Measurements from ENCODE around the gene TFDP1.
"Not testable (repeated sequence)": the region's sequence is repeated elsewhere in the genome, so short reads cannot be mapped to it uniquely, and the experiment has no call there.

TFDP1 gene

DNA sequence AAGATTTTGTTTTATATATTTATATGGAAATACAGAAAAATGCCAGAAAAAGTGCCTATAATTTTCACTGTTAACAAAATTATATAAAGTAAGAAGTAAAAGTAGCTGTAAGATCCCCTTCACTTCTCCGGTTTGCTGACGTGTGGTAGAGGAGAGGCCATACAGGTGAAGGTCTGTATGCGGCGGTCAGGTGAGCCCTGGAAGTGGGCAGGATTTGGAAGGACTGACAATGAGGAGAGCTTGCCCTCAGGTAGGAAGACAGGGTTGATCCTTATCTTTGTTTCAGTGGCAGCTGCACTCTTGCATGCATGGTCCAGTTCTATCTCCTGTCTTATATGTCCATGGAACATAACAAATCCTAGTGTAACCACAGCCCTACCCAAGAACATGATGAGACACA, 16.9 kb upstream of the TFDP1 start:
- no peak for DNase-seq (ENCODE audit: low read depth)

DNA sequence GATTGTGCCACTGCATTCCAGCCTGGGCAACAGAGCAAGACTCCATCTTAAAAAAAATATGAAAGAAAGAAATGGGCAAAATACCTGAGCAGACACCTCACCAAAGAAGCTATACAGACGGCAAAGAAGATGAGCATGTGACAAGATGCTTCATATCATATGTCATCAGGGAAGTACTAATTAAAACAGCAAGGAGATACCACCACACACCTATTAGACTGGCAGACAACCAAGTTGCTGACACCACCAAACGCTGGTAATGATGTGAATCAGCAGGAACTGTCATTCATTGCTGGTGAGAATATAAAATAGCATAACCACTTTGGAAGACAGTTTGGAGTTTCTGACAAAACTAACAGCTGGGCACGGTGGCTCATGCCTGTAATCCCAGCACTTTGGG, 11.5 kb upstream of the TFDP1 start:
- DNase-seq (ENCODE audit: low read depth): no peak

DNA sequence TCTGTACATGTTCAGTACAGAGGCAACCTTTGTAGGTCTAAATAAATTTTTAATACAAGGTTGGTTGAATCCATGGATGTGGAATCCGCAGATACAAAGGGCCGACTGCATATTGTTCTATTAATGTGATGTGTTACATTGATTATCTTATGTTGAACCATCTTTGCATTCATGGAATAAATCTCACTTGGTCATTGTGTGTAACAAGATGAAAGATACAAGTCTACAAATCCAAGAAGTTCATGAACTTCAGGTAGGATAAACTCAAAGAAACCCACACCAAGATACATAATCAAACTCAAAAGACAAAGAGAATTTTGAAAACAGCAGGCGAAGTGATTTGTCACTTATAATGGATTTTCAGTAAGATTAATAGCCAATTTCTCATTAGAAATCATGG, 8.0 kb upstream of the TFDP1 start:
- no peak for DNase-seq (ENCODE audit: low read depth)

DNA sequence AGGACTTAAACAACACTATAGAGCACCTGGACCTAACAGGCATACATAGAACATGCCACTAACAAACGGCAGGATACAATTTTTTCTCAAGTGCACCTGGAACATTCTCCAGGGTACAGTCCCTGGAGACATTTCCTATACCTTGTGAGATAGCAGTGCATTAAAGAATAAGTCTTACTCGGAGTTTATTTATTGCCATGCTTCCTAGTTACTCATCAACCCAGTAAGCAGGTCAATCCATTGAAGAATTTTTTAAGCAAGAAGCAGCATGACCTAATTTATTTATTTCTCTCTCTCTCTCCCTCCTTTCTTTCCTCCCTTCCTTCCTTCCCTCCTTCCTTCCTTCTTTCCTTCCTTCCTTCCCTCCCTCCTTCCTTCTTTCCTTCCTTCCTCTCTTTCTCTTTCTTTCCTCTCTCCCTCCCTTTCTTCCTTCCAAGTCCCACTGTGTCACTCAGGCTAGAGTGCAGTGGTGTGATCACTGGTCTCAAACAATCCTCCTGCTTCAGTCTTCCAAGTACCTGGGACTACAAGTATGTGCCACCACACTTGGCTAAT, 6.6 kb upstream of the TFDP1 start:
- no peak for DNase-seq (ENCODE audit: low read depth)

DNA sequence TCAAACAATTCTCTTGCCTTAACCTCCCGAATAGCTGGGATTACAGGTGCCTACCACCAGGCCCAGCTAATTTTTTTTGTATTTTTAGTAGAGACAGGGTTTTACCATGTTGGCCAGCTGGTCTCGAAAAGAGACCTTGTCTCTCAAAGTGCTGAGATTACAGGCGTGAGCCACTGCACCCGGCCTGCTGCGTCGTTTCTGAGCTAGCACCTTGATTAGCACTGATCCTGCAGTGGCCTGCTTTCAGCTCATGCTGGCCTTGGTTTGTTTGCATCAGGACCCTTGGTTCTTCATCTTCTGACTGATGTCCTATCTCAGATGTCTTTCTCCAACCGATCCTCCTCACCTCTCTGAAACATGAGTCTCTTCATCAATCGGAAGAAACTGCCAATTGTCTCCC, 4.9 kb upstream of the TFDP1 start:
- no peak for DNase-seq (ENCODE audit: low read depth)

DNA sequence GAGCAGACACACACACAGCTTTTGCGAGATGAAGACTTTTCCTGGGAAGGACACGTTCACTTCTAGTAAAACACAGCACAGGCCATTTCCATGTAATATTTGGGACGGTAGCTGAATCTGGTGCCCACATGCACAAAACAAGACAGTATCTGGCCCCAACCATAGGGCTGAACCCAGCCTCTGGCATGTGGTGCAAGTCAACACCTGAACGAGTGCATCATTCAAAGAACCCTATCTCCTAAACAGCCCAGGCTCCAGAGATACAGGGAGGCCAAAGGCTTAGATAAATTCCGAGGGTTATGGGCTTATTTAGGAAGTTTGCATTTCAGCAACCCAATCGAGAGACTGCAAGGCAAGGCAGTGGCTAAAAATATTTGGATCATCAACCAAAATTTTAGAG, 2.7 kb upstream of the TFDP1 start:
- DNase-seq (ENCODE audit: low read depth): no peak

DNA sequence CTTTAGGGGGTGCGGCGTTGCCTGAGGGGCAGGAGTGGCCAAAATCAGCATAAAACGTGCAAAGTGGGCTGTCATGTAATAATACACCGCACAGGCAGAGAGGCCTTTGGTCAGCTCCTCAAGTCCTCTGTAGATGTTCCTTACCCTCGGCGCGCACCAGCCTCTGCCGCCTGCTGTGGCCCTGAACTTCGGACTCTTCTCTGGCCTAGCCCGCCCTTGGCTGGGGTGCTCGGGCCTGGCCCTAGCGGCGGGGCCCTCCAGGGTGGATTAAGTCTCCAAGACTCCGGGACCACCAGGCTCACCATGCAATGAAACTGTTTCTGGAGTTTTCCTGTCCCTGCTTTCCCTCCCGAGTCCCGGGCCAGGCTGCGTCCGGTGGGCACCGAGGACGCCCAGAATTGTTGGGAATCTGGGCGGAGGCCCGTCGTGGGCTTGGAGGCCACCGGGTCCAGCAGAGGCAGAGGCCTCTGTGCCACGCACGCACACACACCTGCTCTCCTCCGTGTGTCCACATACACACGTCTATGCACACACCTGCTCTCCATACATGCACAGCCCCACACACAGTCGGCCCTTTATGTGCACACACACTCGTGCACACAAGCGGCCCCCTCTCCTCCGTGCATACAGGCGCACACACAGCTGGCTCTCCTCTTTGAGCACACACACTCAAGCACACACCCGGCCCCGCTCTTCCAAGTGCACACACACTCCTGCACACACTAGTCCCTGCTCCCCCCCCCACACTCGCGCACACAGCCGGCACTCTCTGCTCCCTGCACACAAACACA, 1.5 kb upstream of the TFDP1 start:
- no peak for DNase-seq (ENCODE audit: low read depth)

DNA sequence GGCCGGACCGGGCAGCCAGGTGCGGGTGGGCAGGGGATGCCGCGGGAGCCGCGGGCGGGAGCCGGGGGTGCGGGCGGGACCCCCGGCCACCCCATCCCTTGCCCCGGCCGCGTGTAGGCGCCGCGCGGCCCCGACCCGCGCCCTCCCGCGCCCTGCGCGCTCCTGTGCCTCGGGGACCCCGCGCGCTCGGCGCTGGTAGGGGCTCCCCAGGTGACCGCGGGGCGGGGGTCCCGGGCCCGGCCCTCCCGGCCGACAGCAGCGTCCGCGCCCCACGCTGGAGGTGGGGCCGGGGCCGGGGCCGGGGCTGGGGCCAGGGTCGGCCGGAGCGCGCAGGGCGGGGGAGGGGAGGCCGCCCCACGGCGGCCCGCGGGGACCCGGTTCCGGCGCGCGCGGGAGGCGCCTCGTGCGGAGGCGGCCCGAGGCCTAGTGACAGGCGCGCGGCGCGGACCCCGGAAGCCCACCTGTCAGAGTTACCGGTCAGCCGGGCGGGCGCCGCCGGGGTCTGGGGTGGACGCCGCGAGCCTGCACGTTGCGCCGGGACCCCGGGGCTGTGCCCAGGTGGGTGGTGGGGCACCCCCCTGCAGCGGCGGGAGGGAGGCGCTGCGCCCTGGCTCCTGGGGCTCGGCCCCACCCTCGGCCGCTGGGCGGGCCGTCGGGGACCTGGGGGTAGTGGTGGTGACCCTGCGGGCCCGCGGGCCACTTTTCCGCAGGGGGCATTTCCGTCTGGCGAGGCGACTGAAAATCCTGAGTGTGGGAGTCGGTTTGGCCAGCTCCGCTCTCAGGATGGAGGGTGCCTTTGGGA, 518 bp downstream of the TFDP1 start:
- DNase-seq (ENCODE audit: low read depth): no peak

DNA sequence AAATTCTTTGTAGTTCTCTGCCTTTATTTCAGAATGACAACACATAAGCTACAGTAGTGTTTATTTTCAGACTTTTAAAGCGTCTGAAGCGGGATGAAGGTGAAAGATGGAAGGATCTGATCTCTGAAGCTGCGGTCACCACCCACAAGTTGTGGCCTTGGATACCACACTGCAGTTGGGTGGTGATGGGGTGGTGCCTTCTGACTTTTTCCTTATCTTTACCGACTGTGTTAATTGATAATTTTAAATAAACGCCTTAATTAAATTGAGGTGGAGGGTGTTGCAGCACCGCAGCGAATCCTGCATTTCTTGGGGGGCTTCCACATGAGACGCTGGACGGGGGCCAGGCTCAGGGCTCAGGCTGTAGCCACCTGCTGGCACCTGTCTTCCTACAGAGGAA, 1.3 kb downstream of the TFDP1 start:
- no peak for DNase-seq (ENCODE audit: low read depth)

DNA sequence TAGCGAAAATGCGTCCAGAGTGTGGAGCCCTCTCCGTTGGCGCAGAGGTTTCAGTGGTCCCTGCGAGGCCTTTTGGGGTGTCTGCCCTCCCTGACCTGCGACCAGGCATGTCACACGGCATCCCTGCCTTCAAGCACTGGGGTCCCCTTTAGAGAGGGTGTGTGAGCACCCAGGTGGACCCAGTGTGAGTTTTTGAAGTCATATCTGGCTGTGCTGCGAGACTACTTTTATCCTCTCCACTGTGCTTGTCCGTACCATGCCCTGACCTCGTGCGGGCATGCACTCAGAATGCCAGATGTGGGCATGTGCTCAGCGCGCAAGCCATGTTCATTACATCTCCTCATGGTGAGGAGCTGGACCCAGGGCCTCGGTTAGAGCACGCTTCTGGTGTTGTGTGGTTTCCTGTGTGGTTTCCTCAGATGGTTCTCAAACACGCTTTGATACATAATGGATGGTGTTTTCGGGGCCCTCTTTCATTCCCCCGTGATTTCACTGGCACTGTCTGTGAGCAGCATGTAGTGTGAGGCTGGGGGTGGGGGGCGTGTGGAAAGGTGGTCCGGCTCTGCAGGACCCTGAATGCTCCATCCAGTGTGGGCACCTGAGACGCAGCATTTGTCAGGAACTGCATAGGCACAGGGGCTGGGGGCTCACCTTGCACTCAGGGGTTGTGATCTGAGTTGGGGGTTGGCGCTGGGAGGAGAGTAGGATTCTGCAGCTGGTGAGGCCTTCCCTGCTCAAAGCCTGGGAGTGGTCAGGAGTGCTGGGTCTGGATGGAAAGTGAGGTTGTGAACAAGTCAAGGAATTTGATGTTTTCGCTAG, 2.3 kb downstream of the TFDP1 start:
- DNase-seq (ENCODE audit: low read depth): no peak

DNA sequence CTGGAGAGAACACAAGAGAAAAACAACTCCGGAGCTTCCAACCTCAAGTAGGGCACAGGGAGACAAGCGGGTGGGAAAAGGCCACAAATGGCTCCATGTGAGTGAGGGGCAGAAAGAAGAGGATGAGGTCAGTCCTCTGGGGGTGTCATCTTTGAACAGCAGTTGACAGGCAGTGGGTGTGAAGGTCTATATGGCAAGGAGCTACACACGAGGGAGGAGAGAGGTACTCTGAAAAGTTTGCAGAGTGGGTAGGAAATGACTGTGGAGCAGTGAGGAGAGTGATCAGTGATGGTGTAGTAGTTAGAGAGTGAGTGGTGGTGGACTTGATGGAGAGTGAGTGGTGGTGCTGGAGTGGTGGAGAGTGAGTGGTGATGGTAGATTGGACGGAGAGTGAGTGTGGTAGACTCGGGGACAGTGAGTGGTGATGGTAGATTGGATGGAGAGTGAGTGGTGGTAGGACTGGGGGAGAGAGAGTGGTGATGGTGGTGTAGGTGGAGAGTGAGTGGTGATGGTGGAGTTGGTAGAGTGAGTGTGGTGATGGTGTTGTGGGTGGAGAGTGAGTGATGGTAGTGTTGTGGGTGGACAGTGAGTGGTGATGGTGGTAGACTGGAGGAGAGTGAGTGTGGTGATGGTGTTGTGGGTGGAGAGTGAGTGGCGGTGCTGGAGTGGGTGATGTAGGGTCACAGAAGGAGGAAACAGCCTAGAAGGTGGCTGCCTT, 4.0 kb downstream of the TFDP1 start:
- DNase-seq (ENCODE audit: low read depth): no peak

DNA sequence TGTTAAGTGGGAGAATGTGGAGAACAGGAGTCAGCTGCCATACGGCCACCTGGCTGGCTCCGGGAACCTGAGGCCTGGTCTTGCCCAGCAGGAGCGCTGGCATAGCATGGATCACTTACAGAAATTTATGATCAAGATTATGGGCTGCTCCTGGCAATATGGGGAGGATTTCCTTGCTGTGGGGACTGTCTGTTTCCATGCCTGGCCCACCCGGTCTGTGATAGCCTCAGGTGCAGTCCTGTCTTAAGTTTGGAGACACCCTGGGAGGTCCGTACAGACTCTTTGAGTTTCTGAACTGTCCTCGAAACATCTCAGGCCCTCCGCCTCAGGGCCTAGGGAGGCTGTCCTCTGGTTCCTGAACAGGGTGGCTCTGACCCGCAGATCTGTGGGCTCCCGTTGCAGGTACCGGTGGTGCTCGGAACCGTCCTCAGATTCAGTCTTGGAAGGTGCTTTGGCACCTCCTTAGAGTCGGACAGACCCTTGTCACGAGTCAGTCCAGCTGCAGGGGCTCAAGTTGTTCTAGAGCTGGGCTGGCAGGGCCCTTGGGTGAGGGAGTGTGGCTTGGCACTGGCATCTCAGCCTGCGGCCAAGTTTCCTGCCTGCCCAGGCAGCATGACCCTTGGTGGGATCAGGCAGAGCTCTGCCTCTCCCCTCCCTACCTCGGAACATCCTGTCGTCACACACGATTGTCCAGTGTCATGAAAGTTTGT, 4.9 kb downstream of the TFDP1 start:
- no peak for DNase-seq (ENCODE audit: low read depth)

DNA sequence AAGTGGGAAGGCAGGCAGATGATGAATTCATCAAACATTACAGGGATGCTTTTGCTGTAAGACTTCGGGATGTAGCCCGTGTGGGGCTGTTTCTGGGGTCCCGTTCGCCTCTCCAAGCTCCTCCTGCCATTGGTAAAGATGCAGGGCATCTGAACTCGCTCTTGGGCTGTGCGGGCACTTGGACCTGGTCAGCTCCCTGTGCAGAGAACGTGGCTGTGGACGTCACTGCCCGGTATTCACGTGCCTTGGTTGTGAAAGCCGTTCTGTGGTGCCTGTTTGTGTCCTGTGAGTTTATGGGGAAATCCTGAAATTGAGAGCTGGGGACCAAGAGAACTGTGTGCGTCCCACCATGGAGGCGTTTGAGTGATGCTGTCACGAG, 5.4 kb downstream of the TFDP1 start:
- no peak for DNase-seq (ENCODE audit: low read depth)

DNA sequence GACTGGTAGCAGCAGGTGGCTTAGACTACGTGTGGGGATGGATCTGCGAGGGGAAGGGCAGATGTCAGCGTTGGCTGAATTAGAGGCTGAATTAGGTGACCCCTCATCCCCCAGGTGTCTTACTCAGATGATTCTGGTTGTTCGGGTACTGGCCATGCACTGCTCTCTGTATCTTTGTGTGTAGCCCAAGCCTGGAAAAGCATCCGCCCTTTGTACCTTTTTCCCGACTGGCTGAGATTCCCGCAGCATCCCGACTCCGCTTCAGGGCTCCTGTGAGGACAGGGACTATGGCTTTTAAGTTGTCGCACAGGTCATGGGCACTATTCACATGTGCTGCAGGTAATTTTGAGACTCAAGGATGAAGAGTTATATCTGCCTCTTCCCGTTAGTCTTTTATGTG, 7.2 kb downstream of the TFDP1 start:
- DNase-seq (ENCODE audit: low read depth): no peak

DNA sequence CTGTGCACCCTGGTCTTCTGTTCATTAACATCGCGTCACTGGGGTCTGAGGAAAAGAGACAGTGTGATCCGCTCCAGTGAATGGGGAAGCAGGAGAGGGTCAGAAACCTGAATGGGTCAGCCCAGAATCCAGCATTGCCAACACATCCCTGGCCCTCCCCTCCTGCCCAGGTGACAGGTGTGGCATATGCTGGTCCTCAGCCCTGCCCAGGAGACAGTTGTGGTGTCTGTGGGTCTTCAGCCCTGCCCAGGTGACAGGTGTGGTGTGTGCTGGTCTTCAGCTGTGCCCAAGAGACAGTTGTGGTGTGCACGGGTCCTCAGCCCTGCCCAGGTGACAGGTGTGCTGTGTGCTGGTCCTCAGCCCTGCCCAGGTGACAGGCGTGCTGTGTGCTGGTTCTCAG, 8.0 kb downstream of the TFDP1 start:
- DNase-seq (ENCODE audit: low read depth): no peak

DNA sequence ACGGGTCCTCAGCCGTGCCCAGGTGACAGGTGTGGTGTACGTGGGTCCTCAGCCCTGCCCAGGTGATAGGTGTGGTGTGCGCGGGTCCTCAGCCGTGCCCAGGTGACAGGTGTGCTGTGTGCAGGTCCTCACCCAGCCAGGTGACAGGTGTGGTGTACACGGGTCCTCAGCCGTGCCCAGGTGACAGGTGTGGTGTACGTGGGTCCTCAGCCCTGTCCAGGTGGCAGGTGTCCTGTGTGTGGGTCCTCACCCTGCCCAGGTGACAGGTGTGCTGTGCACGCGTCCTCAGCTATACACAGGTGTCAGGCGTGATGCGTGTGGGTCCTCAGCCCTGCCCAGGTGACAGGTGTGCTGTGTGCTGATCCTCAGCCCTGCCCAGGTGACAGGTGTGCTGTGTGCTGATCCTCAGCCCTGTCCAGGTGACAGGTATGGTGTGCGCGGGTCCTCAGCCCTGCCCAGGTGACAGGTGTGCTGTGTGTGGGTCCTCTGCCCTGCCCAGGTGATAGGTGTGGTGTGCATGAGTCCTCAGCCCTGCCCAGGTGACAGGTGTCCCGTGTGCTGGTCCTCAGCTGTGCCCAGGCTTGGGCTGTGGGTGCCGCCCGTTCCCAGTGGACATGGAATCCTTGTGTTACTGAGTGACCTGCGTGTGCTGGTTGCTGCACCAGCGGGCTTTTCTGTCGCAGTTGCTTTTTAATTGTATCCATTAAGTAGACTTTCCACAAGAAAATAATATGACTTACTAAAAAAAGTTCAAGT, 9.7 kb downstream of the TFDP1 start:
- not testable (repeated sequence) for DNase-seq (ENCODE audit: low read depth)

DNA sequence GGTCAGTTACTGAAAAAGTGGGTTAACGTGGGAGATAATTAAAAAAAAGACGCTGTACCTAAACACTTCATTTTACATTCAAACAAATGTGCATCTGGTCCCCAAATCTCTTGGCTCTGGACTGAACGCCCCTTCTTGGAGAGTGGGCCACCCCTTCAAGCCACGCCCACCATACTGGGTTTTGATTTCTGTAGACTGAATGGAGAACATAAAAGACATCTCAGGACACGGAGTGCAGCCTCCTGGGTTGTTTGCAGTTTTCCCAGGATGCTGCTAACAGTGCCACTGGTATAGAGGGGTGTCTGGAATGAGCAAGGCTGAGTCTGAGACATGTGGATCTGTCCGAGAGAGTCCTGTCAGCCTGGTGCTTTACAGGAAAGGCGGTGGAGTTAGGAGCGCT, 10.6 kb downstream of the TFDP1 start:
- no peak for DNase-seq (ENCODE audit: low read depth)

DNA sequence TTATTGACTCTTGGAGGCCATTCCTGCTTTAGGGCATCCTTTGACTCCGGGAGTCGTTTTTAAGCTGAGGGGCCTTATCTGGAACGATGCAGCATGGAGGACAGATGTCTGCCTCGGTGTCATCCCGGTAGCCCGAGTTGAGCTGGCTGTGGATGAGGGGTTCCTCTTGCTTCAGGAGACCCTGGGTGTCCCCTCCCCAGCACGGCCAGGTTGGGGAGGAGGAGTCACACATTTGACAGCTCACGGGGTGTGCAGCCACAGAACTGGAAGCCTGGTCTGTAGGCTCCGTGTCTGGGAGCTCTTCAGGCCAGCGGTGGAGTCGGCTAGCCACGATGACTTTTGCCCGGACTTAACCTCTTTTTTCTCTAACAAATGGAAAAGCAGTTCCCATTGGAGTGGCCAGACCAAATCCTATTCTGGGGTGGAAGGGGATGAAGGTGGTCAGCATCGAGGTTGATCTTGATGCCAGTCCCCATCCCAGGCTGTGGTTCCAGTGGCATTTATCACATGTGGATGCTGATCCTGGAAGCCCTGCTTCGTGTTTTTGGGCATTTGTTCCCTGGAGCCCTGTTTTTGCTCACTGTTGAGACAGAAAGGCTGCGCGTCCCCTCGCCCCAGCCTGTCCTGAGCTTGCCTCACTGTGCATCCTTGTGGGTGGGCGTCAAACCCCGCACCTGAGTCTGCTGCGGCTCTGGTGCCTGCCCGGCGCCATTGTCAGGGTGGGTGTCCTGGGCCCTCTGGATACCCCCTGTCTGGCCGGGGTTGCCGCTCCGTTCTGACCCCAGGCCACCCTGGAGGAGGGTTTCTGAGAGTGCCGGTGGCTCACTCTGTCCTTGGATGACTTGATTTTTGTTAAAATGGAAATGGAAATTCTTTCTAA, 12.0 kb downstream of the TFDP1 start:
- DNase-seq (ENCODE audit: low read depth): no peak

DNA sequence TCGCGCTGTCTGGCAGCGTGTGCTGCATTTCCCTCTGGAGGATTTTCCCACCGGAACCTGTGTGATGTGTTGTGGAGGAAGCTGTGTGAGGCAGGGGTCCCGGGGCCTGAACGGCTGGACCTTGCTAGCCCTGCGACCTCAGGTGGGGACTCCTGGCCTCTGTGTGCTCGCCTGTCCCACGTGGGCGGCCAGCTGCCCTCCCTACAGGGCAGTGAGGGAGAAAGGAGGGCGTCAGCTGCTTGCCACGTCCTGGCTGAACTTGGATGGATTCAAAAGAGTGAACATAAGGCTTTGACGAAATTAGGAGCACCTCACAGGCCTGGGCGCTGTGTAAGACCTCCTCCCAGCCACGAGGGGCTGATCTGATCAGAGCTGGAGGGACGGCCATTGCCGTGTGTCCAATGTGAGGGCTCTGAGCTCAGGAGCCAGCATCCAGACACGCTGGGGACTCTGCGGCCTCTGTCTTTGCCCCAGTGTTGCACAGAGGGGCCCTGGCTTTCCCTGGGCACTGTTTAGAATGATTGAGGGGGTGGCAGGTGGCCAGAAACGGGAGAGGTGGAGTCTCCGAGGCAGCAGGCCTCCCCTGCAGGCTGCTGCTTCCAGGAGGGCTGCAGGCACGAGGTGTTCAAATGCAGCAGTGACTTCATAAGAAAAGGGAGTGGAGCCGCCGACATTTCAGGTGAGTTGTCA, 13.0 kb downstream of the TFDP1 start:
- DNase-seq (ENCODE audit: low read depth): no peak

Measured in fibroblast of the conjunctiva (primary cell).